Fibroblast of the conjunctiva (primary cell): ENCODE measurements around the gene KRTAP10-10.
"Not testable (repeated sequence)": the region's sequence is repeated elsewhere in the genome, so short reads cannot be mapped to it uniquely, and the experiment has no call there.

ENCODE experiments used
- DNase-seq: peaks from one replicate; pipeline ENCODE4 v3.0.0-alpha.2; 2010; ENCODE audit warnings: low read depth

The KRTAP10-10 gene, protein sequence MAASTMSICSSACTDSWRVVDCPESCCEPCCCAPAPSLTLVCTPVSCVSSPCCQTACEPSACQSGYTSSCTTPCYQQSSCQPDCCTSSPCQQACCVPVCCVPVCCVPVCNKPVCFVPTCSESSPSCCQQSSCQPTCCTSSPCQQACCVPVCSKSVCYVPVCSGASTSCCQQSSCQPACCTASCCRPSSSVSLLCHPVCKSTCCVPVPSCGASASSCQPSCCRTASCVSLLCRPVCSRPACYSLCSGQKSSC

DNA sequence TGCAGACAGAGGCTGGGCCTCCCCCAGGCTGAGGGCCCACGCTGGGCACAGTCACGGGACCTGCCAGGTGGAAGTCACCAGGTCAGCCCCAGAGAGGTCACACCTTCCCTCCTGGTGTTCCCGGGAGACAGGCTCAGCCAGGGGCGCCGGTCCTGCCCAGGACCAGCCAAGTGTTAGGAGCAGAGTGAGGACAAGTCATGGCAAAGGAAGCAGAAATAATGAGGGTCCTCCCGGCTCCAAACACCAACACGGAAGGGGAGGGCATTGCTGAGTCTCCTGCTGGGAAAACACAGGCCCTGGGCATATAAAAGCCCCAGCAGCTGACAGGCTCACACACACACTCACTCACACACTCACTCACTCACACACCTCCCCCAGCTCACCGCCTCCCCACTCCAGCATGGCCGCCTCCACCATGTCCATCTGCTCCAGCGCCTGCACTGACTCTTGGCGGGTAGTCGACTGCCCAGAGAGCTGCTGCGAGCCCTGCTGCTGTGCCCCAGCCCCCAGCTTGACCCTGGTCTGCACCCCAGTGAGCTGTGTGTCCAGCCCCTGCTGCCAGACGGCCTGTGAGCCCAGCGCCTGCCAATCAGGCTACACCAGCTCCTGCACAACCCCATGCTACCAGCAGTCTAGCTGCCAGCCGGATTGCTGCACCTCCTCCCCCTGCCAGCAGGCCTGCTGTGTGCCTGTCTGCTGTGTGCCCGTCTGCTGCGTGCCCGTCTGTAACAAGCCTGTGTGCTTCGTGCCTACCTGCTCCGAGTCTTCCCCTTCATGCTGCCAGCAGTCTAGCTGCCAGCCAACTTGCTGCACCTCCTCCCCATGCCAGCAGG, at the start of gene KRTAP10-10:
TSS of gene KRTAP10-10 (plus strand) at position 339 of the 833 bp plus-strand sequence. CDS start at position 401, 62 bp downstream.
- no peak for DNase-seq

DNA sequence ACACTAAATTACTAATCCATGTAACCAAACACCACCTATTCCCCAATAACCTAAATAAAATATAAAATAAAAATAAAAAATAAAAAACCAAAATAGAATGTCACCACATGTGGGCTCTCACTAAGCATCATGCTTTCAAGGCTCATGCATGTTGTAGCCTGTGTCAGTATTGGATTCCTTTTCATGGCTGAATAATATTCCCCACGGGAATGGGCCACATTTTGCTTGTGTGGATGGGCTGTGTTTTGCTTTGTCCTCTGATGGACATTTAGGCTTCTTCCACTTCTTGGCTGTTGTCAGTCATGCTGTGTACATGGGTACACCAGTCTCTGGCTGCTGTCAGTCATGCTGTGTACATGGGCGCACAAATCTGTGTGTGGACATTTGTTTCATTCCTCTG, 48.1 kb upstream of the KRTAP10-10 start:
- DNase-seq: no peak

DNA sequence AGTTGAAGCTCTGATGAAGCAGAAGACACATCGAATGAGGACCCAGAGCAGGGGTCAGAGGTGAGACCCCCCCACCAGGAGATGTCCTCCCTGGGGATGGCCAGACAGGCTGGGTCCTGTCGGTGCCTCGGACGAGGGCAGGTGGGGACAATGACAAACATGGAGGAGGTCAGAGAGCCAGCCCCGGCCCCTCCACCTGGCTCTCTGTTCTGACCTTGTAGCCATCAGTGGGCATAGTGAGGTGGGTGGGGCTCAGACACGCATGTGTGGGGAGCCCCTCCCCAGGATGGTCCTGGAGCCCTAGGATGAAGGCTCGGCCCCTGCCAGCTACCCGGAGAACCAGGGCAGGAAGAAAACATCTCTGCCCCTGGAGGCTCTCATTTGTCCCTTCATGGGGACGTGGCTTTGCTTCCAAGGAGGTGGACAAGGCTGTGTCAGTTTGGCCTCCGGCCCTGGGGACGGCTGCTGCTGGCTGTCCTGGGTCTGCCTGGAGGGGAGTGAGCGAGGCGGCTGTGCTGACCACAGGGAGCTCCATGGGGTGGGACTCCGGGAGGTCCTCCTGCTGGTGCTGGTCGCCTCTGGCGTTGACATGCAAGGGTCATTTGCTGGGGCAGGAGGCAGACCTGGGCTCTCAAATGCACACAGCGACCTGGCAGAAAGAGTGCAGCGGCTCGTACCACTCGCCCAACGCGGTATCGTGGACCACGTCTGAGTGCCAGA, 47.4 kb upstream of the KRTAP10-10 start:
- no peak for DNase-seq

DNA sequence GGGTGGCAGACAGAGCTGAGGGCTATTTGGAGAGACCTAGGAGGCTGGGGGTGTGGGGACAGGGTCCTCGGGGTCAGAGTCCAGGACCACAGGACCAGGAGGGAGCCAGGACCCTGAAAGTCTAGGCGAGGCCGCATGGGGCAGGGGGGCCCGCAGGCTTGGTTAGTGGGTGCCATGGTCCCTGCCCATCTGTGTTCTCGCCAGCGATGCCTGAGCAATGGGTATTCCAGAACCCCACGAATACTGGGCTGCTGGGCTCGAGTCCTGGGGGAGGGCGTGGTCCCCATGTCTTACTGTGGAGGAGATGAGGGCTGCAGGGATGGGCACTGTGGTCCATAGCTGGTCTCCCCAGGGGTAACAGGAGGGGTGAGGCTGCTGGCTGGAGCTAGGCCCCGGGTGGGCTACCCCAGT, 46.8 kb upstream of the KRTAP10-10 start:
- DNase-seq: no peak

DNA sequence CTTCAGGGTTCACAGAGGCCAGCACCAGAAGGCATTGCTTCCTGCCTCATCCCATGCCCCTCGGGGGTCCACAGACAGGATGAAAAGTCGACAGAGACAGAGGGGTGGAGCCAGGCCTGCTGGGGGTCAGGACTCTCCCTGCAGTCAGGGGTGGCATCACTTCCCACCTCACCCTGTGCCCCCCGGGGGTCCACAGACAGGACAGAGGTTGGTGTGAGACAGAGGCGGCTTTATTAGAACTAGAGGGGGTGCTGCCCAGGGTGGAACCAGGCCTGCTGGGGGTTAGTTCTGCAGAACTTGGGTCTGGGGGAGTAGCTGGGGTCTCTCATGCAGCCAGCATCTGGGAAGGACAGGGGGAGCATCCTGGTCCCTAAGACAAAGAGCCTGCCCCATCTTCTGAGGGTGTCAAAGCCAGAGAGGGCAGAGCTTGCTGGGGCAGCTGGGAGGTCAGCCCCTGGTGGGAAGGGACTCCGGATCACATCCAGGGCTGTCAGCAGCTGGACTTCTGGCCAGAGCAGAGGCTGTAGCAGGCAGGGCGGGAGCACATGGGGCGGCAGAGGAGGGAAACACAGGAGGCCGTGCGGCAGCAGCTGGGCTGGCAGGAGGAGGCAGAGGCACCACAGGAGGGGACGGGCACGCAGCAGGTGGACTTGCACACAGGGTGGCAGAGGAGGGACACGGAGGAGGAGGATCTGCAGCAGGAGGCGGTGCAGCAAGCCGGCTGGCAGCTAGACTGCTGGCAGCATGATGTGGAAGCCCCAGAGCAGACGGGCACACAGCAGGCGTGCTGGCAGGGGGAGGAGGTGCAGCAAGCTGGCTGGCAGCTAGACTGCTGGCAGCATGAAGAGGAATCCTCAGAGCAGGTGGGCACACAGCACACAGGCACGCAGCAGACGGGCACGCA, 46.0 kb upstream of the KRTAP10-10 start:
- not testable (repeated sequence) for DNase-seq

DNA sequence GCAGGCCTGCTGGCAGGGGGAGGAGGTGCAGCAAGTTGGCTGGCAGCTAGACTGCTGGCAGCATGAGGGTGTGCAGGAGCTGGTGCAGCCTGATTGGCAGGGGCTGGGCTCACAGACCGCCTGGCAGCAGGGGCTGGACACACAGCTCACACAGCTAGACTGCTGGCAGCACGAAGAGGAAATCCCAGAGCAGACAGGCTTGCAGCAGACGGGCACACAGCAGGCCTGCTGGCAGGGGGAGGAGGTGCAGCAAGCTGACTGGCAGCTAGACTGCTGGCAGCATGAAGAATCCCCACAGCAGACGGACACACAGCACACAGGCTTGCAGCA, 45.4 kb upstream of the KRTAP10-10 start:
- not testable (repeated sequence) for DNase-seq

DNA sequence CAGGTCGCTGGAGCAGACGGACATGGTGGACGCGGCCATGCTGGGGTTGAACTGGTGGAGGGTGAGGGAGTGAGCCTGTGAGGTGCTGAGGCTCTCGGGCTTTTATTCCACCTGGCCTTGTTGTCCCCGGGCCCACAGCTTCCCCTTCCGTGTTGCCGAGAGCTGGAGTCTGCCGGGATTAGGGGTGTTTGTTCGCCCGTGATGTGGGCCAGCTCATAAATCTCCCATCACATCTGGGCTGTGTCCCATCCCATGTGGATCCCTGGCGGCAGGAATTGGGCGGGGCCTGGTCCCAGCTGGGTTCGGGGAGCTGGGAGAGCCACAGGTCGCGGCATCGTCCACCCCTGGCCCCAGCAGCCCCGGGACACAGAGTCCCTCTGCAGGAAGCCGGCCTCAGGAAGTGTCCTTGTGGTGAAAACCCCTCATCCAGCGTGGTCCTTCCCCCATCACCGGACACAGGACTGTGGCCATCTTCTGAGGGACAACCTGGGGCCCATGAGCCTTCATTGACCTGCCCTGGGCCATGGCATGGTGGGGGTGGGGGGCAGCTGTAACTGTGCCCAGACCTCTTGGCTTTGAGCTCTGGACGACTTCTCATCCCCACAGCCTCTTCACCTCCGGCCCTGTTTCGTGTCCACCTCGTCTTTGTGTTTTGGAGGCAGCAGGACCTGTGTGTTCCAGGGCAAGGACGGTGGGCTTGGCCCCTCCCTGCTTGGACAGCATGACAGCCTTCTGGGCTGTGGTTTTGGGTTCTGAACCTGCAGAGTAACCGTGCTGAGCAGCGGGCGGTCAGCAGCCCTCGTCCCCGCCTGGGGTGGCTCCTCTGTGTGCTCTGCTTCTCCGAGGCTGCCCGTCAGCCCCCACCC, 44.5 kb upstream of the KRTAP10-10 start, which contains the start of gene KRTAP10-6:
TSS of gene KRTAP10-6 (minus strand) at position 60 of the 866 bp plus-strand sequence. CDS start at position 39, 21 bp downstream.
- no peak for DNase-seq

DNA sequence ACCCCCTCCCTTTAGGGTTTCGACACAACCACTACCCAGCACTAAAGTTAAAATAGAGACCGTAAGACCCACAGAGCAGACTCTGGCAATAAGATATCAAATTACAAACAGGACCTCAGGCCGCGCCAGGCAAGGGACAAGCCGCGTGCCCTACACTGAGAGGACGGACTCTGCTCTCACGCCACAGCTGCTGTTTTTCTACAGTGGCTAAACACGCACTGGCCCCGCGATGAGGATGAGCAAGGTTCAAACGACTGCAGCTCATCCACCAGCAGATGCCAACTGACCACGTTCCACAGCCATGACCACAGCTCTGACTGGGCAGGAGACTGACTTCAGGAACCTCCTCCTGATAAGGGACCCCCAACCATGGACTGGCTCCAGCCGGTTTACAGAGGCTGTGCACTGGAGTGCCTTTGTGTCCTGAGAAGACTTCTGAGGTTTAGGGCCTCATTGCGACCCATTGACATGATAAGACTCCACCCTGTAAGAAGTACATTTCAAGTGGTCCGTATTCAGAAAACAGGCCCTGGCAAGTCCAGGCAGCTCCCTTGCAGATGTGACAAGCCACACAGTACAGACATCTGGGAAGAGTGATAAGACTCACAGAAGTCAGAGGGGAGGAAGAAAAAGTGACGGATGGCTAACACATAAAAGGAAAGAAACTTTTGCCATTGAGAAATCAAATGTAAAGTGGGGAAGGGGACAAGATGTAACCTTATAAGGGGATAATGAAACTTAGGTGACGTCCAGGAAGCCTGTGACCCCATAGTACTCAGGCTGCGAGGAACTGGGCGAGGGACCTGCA, 43.4 kb upstream of the KRTAP10-10 start:
- DNase-seq: no peak

DNA sequence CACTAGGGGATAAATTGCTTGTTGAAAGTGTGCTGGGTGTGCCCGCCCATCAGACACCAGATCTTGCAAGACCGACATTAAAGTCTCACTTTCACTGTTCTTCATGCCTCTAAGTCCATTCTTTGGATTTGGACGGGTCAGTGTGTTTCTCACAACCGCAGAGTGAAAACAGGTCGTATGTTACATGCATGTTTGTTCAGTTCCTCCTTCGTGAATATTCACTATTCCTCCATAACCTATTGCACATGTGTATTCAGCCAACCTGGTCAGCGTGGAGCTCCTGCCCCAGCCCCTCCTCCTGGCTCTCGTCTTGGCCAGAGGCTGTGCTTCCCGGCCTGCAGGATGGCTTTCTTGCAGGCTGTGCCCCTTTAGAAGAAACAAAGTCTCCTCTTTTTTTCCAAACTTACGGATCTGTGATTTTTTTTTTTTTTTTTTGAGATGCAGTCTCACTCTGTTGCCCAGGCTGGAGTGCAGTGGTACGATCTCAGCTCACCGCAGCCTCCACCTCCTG, 42.7 kb upstream of the KRTAP10-10 start:
- no peak for DNase-seq

DNA sequence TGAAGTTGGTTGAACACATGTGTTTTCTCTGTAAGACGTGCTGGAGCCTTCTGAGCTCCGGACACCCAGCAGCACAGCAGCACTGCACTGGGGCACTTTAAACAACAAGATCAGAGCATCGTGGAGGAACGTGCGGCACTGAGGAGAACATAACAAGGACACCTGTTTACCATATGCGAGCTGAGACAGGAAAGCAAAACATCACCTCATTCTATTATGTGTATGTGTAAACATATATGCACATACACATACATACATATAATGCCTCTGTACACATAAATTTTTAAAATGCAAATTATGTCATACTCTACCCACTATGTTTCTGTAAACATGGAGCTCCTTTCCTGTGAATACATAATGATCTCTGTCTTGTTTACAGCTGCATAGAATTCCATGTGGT, 41.6 kb upstream of the KRTAP10-10 start:
- DNase-seq: no peak

DNA sequence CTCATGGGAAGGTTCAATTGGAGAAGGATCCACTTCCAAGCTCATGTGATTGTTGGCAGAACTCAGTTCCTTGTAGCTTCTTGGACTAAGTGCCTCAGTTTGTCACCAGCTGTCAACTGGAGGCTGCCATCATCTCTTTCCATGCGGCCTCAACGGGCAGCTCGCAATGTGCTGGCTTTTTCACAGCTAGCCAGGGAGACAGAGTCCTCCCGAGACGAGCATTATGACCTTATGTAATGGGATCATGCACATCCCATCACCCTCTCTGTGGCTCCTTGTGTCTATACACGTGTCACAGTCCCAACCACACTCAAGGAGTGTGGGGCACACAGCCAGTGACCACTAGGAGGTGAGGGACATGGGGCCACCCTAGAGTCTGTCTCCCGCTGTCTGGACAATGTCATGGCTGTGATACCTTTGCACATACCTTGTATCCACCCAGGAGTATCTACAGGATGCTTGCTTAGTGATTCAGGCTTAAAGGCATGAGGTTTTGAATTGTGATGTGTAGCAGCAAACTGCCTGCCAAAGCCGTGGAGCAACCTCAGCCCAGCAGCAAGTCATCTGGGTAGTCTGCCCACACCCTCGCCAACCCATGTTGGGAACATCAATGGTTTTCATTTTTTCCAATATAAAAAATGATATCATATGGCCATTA, 41.0 kb upstream of the KRTAP10-10 start:
- no peak for DNase-seq

DNA sequence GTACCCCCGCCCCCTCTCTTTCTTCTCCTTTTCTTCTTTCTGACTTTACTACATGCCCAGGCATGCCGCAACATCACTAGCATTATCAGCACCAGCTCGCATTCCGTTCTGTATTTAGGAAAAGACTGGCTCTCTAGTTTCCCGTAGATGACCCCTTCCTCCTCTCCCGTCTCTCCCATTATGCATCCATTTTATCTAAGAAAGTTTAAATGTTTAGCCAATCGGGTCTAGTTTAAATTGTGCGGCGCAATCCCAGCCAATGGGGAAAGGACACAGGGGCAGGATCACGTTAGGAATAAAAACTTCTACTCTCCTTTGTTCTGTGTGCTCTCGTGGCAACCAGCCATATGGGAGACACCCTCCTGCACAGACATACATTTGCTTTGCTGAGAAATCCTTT, 39.1 kb upstream of the KRTAP10-10 start:
- DNase-seq: no peak

DNA sequence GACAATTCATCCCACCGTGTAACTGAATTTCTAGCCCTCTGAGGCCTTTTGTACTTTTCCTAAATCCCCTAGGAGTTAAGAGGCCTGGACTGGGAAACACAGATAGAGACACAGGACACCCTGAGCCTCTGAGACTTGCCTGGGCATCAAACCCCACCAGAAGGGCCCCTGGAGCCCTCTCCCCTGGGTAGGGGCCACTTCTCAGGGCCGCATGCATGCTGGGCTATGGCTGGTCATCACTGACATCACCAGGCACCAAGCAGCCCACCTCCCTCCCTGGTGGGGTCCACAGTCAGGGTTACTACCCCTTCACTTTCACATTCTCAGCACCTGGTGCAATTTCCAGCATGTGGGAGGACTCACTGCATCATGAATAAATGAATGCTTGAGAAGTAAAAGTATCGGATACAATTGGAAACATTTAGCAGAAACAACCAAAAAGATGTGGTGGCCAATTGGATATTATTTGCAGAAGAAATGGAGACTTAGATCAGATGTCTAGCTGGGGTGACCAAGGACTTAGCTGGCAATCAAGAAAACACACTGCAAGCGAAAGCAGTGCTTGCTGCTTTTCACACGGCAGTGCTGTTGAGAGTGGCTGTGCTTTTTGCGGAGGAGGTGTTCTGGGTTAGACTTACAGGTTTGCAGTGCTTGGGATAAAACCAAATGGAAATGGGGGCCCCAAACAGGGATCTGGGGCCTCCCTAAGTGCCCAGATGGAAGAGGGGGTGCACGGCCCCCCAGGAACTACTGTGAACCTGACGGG, 37.7 kb upstream of the KRTAP10-10 start:
- no peak for DNase-seq

DNA sequence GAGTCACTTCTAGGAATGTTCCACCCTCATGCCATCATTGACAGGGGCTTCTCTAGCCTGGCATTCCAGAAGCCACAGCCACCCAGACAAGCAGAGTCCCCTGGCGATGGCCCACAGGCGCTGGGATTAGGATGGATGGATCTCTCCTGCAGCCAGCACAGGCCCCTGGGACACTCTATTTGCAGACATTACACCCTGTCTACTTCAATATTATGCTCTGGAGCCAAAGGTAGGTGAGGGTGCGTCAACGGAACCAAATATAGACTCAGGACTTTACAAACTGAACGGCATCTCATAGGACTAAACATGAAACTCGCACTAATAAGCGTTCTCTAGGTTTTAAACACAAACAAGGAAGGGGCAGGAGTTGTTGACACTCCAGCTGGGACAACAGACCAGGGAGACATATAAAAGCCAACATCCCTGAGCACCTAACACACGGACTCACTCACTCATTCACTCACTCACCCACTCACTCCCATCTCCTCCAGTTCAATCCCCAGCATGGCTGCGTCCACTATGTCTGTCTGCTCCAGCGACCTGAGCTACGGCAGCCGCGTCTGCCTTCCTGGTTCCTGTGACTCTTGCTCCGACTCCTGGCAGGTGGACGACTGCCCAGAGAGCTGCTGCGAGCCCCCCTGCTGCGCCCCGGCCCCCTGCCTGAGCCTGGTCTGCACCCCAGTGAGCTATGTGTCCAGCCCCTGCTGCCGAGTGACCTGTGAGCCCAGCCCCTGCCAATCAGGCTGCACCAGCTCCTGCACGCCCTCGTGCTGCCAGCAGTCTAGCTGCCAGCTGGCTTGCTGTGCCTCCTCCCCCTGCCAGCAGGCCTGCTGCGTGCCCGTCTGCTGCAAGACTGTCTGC, 36.8 kb upstream of the KRTAP10-10 start, which contains the start of gene KRTAP10-7:
TSS of gene KRTAP10-7 (plus strand) at position 480 of the 861 bp plus-strand sequence. CDS start at position 505, 25 bp downstream.
- not testable (repeated sequence) for DNase-seq

DNA sequence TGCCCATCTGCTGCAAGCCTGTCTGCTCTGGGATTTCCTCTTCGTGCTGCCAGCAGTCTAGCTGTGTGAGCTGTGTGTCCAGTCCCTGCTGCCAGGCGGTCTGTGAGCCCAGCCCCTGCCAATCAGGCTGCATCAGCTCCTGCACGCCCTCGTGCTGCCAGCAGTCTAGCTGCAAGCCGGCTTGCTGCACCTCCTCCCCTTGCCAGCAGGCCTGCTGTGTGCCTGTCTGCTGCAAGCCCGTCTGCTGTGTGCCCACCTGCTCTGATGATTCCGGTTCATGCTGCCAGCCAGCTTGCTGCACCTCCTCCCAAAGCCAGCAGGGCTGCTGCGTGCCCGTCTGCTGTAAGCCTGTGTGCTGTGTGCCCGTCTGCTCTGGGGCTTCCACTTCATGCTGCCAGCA, 36.1 kb upstream of the KRTAP10-10 start:
- not testable (repeated sequence) for DNase-seq

DNA sequence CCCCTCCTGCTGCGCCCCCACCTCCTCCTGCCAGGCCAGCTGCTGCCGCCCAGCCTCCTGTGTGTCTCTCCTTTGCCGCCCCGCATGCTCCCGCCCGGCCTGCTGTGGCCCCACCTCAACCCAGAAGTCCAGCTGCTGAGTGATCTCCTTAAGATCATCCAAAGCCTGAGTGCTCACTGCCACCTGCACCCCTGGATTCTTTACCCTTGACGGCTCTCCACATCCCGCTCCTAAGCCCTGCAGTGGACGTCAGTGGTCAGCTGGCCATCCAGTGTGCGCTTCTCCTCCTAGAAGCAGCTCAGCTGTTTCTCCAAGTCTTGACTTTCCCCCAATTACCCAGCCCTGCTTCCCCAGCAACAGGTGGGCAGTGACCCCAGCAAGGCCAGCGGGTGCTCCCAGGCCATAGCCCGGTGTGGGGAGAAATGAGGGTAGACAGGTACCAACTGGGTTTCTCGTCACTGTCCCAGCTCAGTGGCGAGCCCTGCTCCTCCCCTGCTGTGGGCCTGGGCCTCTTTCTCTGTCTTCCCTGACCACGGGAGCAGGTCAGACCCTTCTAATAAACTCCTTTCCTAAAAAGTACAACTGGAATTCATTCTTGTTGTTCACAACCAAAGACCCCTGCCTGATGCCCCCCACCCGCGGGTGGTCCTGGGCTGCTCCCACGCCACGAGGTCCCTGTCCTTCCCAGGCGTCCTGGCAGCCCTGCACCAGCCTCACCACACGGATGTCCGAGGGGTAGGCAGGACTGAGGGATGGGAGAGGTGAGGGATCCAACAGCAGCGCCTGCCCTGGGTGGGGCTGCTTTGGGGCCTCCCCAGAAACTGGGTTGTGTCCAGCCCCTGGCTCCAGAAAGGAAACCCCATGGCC, 35.3 kb upstream of the KRTAP10-10 start:
- no peak for DNase-seq
